GM08714 (cell line): ENCODE results near the gene MAF.

Source experiments
- H3K4me3 ChIP-seq: fragments of 200-500 bp; sonication (Bioruptor generic); 2 replicates; pipeline ENCODE4 v1.5.1; 2014; ENCODE audit warnings: mild to moderate bottlenecking, low read length, inconsistent platforms
- ZNF274 ChIP-seq: IDR thresholded peaks from 2 replicates; pipeline ENCODE4 v1.6.1; 2012; ENCODE audit warnings: mild to moderate bottlenecking, low read depth, low read length

The MAF gene

GRCh38 chr16:79601931-79602627, 1.5 kb upstream of the MAF start:
- no peak for TF ChIP-seq ZNF274
- H3K4me3 ChIP-seq, result peak overlapping the region; percentile 22; the same call in 1 of the 2 replicates

GRCh38 chr16:79601092-79601930, 774 bp upstream of the MAF start:
- TF ChIP-seq ZNF274, result no peak
- peak overlapping the region; percentile 22; the same call in 1 of the 2 replicates for H3K4me3 ChIP-seq

- no peak for TF ChIP-seq ZNF274
- peak overlapping the region; percentile 23; the same call in 1 of the 2 replicates for H3K4me3 ChIP-seq
Observed at GRCh38 chr16:79599837-79600637, 500 bp downstream of the MAF start.

GRCh38 chr16:79599256-79599836, 1.2 kb downstream of the MAF start:
- no peak overlapping the region for H3K4me3 ChIP-seq
- TF ChIP-seq ZNF274, result no peak

- no peak for TF ChIP-seq ZNF274
- peak overlapping the region; percentile 34; the same call in 1 of the 2 replicates for H3K4me3 ChIP-seq
Observed at GRCh38 chr16:79598348-79599181, 2.0 kb downstream of the MAF start.

- H3K4me3 ChIP-seq, result peak overlapping the region; percentile 34; the same call in 1 of the 2 replicates
- TF ChIP-seq ZNF274, result no peak
Observed at GRCh38 chr16:79598063-79598347, 2.5 kb downstream of the MAF start.

- TF ChIP-seq ZNF274, result no peak
- peak overlapping the region; percentile 34; the same call in 1 of the 2 replicates for H3K4me3 ChIP-seq
Observed at GRCh38 chr16:79597277-79598062, 3.1 kb downstream of the MAF start.

GRCh38 chr16:79595931-79596450, 4.5 kb downstream of the MAF start:
- H3K4me3 ChIP-seq, result no peak overlapping the region
- TF ChIP-seq ZNF274, result no peak

- H3K4me3 ChIP-seq, result no peak overlapping the region
- no peak for TF ChIP-seq ZNF274
Observed at GRCh38 chr16:79595231-79595641, 5.3 kb downstream of the MAF start.

- TF ChIP-seq ZNF274, result no peak
- H3K4me3 ChIP-seq, result no peak overlapping the region
Observed at GRCh38 chr16:79593754-79594153, 6.8 kb downstream of the MAF start.

- no peak for TF ChIP-seq ZNF274
- H3K4me3 ChIP-seq, result no peak overlapping the region
Observed at GRCh38 chr16:79593074-79593531, 7.4 kb downstream of the MAF start.

GRCh38 chr16:79592186-79592585, 8.4 kb downstream of the MAF start:
- no peak for TF ChIP-seq ZNF274
- H3K4me3 ChIP-seq, result no peak overlapping the region
